ENCODE results near the gene RPRD1B. TPM values are rescaled to one million over a fixed set of nuclear protein-coding genes. Genes with fewer than 3 reads are reported as not detected.

RPRD1B gene
- total and polyA plus RNA-seq, 2 of the 13 experiments (the other 11 are each of a cell fraction or from before 2014, with no cell fraction given): 31.1 to 41.5 TPM

DNA sequence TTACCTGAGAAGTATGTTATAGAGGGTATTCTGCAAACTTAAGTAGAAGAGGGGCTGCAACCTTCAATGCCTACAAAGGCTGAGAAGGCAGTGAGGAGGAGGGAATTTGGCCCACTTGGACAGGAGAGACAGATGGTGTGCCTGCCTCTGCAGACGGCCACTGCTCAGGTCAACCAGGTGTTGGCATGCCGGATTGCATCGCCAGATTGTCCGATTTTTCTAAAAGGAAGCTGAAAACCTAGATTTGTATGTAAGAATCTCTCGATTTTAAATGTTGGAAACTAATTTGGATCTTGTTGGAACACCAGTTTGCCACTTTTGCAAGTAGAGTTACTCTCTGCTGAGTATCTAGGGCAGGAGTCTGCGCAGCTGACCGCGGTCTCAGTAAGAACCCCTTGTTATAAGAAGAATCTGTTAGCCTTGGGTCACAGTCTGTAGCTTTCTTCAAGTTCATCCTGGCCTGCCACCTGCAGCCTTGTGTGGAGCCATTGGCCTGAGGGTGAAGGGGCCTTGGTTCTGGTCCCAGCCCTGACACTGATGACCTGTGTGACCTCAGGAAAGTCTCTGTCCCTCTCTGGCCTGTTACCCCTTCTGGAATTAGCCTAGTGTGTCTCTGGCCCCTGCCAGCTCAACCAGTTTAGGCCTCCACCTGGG, 77.1 kb downstream of the RPRD1B start (continued):
- TF ChIP-seq, protein P1, sequence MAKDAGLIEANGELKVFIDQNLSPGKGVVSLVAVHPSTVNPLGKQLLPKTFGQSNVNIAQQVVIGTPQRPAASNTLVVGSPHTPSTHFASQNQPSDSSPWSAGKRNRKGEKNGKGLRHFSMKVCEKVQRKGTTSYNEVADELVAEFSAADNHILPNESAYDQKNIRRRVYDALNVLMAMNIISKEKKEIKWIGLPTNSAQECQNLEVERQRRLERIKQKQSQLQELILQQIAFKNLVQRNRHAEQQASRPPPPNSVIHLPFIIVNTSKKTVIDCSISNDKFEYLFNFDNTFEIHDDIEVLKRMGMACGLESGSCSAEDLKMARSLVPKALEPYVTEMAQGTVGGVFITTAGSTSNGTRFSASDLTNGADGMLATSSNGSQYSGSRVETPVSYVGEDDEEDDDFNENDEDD (CRISPR knock-in tag; IDR thresholded peaks at IDR 0.05; ENCODE audit: borderline replicate concordance): no peak
- TF ChIP-seq, protein P2, sequence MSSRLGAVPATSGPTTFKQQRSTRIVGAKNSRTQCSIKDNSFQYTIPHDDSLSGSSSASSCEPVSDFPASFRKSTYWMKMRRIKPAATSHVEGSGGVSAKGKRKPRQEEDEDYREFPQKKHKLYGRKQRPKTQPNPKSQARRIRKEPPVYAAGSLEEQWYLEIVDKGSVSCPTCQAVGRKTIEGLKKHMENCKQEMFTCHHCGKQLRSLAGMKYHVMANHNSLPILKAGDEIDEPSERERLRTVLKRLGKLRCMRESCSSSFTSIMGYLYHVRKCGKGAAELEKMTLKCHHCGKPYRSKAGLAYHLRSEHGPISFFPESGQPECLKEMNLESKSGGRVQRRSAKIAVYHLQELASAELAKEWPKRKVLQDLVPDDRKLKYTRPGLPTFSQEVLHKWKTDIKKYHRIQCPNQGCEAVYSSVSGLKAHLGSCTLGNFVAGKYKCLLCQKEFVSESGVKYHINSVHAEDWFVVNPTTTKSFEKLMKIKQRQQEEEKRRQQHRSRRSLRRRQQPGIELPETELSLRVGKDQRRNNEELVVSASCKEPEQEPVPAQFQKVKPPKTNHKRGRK (CRISPR knock-in tag; IDR thresholded peaks at IDR 0.05): peak; percentile 44; the same call in 1 of the 2 replicates
- TF ChIP-seq RFXANK (CRISPR knock-in tag; IDR thresholded peaks at IDR 0.05) (no peak), ZNF44 (CRISPR knock-in tag; IDR thresholded peaks at IDR 0.05) (0 out of 2 replicates have a peak, but pooled peaks have one; percentile 15), SPEN (CRISPR knock-in tag; IDR thresholded peaks at IDR 0.05; ENCODE audit: low read depth) (no peak), SP1 (IDR thresholded peaks at IDR 0.05) (no peak), SP1 (CRISPR knock-in tag; IDR thresholded peaks at IDR 0.05) (no peak), KDM5A (IDR thresholded peaks at IDR 0.05; ENCODE audit: borderline replicate concordance, low read length) (no peak), ZMAT3 (CRISPR knock-in tag; conservative IDR thresholded peaks at IDR 0.05) (no peak), HNRNPLL (IDR thresholded peaks at IDR 0.05; ENCODE audit: low read depth, low read length, poor library complexity, severe bottlenecking) (no peak), ZNF660 (CRISPR knock-in tag; IDR thresholded peaks at IDR 0.05; ENCODE audit: borderline replicate concordance, low read depth) (no peak), ZNF775 (CRISPR knock-in tag; IDR thresholded peaks at IDR 0.05; ENCODE audit: borderline replicate concordance) (no peak), ZNF552 (CRISPR knock-in tag; IDR thresholded peaks at IDR 0.05; ENCODE audit: borderline replicate concordance) (no peak), ZNF430 (CRISPR knock-in tag; IDR thresholded peaks at IDR 0.05) (no peak), ZNF205 (CRISPR knock-in tag; IDR thresholded peaks at IDR 0.05) (no peak), AHR (CRISPR knock-in tag; IDR thresholded peaks at IDR 0.05) (no peak), SIN3B (IDR thresholded peaks at IDR 0.05; ENCODE audit: low read length) (no peak)
- TF ChIP-seq, protein P3, sequence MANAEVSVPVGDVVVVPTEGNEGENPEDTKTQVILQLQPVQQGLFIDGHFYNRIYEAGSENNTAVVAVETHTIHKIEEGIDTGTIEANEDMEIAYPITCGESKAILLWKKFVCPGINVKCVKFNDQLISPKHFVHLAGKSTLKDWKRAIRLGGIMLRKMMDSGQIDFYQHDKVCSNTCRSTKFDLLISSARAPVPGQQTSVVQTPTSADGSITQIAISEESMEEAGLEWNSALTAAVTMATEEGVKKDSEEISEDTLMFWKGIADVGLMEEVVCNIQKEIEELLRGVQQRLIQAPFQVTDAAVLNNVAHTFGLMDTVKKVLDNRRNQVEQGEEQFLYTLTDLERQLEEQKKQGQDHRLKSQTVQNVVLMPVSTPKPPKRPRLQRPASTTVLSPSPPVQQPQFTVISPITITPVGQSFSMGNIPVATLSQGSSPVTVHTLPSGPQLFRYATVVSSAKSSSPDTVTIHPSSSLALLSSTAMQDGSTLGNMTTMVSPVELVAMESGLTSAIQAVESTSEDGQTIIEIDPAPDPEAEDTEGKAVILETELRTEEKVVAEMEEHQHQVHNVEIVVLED (CRISPR knock-in tag; IDR thresholded peaks at IDR 0.05; ENCODE audit: borderline replicate concordance): no peak
- TF ChIP-seq, protein P4, sequence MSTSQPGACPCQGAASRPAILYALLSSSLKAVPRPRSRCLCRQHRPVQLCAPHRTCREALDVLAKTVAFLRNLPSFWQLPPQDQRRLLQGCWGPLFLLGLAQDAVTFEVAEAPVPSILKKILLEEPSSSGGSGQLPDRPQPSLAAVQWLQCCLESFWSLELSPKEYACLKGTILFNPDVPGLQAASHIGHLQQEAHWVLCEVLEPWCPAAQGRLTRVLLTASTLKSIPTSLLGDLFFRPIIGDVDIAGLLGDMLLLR (CRISPR knock-in tag; IDR thresholded peaks at IDR 0.05): 0 out of 2 replicates have a peak, but pooled peaks have one; percentile 64
- TF ChIP-seq, protein P5, sequence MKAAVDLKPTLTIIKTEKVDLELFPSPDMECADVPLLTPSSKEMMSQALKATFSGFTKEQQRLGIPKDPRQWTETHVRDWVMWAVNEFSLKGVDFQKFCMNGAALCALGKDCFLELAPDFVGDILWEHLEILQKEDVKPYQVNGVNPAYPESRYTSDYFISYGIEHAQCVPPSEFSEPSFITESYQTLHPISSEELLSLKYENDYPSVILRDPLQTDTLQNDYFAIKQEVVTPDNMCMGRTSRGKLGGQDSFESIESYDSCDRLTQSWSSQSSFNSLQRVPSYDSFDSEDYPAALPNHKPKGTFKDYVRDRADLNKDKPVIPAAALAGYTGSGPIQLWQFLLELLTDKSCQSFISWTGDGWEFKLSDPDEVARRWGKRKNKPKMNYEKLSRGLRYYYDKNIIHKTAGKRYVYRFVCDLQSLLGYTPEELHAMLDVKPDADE (CRISPR knock-in tag; IDR thresholded peaks at IDR 0.05): no peak
- TF ChIP-seq, protein P6, sequence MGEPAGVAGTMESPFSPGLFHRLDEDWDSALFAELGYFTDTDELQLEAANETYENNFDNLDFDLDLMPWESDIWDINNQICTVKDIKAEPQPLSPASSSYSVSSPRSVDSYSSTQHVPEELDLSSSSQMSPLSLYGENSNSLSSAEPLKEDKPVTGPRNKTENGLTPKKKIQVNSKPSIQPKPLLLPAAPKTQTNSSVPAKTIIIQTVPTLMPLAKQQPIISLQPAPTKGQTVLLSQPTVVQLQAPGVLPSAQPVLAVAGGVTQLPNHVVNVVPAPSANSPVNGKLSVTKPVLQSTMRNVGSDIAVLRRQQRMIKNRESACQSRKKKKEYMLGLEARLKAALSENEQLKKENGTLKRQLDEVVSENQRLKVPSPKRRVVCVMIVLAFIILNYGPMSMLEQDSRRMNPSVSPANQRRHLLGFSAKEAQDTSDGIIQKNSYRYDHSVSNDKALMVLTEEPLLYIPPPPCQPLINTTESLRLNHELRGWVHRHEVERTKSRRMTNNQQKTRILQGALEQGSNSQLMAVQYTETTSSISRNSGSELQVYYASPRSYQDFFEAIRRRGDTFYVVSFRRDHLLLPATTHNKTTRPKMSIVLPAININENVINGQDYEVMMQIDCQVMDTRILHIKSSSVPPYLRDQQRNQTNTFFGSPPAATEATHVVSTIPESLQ (CRISPR knock-in tag; conservative IDR thresholded peaks at IDR 0.05): no peak
